Common myeloid progenitor, CD34-positive (primary cell): ENCODE data around the gene THAP9.

Experiments
- CTCF ChIA-PET: fragments of 350-600 bp; sonication (Branson Sonifier 250); formaldehyde crosslinking; loops from one replicate; lab custom pipeline; 2021; ENCODE audit warnings: antibody characterized with exemption; lab: Charles Lee
- POLR2A ChIA-PET: fragments of 350-600 bp; sonication (Branson Sonifier 250); formaldehyde crosslinking; loops from one replicate; lab custom pipeline; 2021; ENCODE audit warnings: antibody characterized with exemption; lab: Charles Lee
- DNase-seq, 3 donors: peaks; one replicate each; pipeline versions ENCODE4 v3.0.0 to v3.0.0-alpha.2; 2013
- H3K27ac ChIP-seq, 2 experiments: 1 replicate in 1 of 2; 2 replicates in 1 of 2; pipeline ENCODE4 v1.7.0; 2013; ENCODE audit warnings: inconsistent platforms in 2 of 2, low read length in 2 of 2, mild to moderate bottlenecking in 2 of 2, low read depth in 1 of 2, moderate library complexity in 1 of 2; ENCODE audit not compliant: severe bottlenecking in 2 of 2, insufficient read depth in 1 of 2, poor library complexity in 1 of 2
- H3K27me3 ChIP-seq, 5 experiments: replicated peaks in 2 of 5; 1 replicate in 3 of 5; 2 replicates in 2 of 5; pipeline versions ENCODE4 v1.6.1 to v1.7.0; 2013; ENCODE audit warnings: low read length in 4 of 5, mild to moderate bottlenecking in 2 of 5, moderate library complexity in 2 of 5, inconsistent platforms in 1 of 5; ENCODE audit not compliant: insufficient read depth in 5 of 5, control insufficient read depth in 4 of 5
- H3K36me3 ChIP-seq, 4 experiments: 1 replicate in 2 of 4; 2 replicates in 2 of 4; pipeline versions ENCODE4 v1.6.1 to v1.7.0; 2013; ENCODE audit warnings: low read length in 3 of 4, control low read depth in 1 of 4, mild to moderate bottlenecking in 1 of 4; ENCODE audit not compliant: control insufficient read depth in 4 of 4, insufficient read depth in 4 of 4
- H3K4me1 ChIP-seq, 4 experiments: 1 replicate in 3 of 4; 2 replicates in 1 of 4; pipeline versions ENCODE4 v1.6.1 to v1.7.1; 2013; ENCODE audit warnings: low read length in 3 of 4, mild to moderate bottlenecking in 3 of 4, control low read depth in 1 of 4, inconsistent platforms in 1 of 4, moderate library complexity in 1 of 4; ENCODE audit not compliant: control insufficient read depth in 4 of 4, insufficient read depth in 4 of 4; ENCODE audit errors: control extremely low read depth in 1 of 4
- H3K4me3 ChIP-seq, 7 experiments: 1 replicate in 4 of 7; 2 replicates in 3 of 7; pipeline versions ENCODE4 v1.5.1 to v1.7.0; 2013; ENCODE audit warnings: mild to moderate bottlenecking in 7 of 7, low read length in 6 of 7, moderate library complexity in 6 of 7, inconsistent platforms in 2 of 7, low read depth in 2 of 7, control low read depth in 1 of 7; ENCODE audit not compliant: insufficient read depth in 4 of 7, control insufficient read depth in 1 of 7; ENCODE audit errors: extremely low read depth in 1 of 7
- H3K9me3 ChIP-seq, 5 experiments: 1 replicate in 4 of 5; 2 replicates in 1 of 5; pipeline versions ENCODE4 v1.6.1 to v1.7.1; 2013; ENCODE audit warnings: low read length in 4 of 5, mild to moderate bottlenecking in 2 of 5, inconsistent platforms in 1 of 5, low read depth in 1 of 5, moderate library complexity in 1 of 5; ENCODE audit not compliant: control insufficient read depth in 4 of 5, insufficient read depth in 2 of 5; ENCODE audit errors: control extremely low read depth in 1 of 5
- WGBS: methylation state at CpG from one replicate; pipeline ENCODE4 v1.1.5; 2013; ENCODE audit not compliant: insufficient coverage; 5-methylcytosine and 5-hydroxymethylcytosine counted together

Gene THAP9

GRCh38 chr4:82918091-82918490 lies 17.6 kb downstream of the THAP9 start:
- 98% methylated on average over 7 of the region's 7 CpGs for WGBS
- ChIA-PET CTCF (interaction anchor here (1.8 kb wide), 1 partner anchor 12 kb away, joined by 5 read pairs; no protein-coding TSS in a partner anchor), POLR2A (no interaction called here)
- peaks cover 7 to 15% (median 9%) of the 10 kb centered on the region in 4 experiments for H3K36me3 ChIP-seq
- no peak for DNase-seq
- no peaks in the 10 kb centered on the region for H3K4me1 ChIP-seq
- H3K9me3 ChIP-seq = no peaks in the 10 kb centered on the region
- no peak overlapping the region for H3K27ac ChIP-seq
- no peak overlapping the region for H3K4me3 ChIP-seq
- no peaks in the 10 kb centered on the region for H3K27me3 ChIP-seq

DNA sequence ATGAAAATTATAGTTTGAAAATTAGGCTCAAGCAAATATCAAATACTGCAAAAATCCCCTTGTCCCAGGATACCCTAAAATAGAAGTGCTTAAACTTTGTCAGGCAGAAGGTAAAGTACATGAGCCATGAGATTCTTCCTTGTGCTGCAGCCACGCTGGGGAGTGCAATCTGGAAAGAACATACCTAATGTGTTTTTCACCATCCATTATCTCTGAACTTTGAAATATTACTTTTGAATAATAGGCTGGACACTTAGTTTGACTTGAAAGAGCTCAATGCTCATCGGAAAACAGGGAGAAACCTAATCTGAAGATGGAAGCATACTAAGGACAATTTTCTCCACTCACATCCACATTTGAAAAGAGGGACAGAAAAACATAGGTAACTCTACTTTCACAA lies 18.9 kb downstream of the THAP9 start:
- DNase-seq = no peak
- ChIA-PET CTCF (no interaction called here), POLR2A (no interaction called here)
- Histone ChIP-seq H3K36me3 (peaks cover 5 to 15% (median 8%) of the 10 kb centered on the region in 4 experiments), H3K27me3 (no peaks in the 10 kb centered on the region), H3K4me3 (no peak overlapping the region), H3K4me1 (no peaks in the 10 kb centered on the region), H3K9me3 (no peaks in the 10 kb centered on the region), H3K27ac (no peak overlapping the region)
- no CpG with 5 or more reads among the region's 2 CpGs for WGBS

GRCh38 chr4:82921795-82922194 lies 21.3 kb downstream of the THAP9 start:
- POLR2A ChIA-PET = no interaction called here
- Histone ChIP-seq H3K9me3 (no peaks in the 10 kb centered on the region), H3K4me1 (no peaks in the 10 kb centered on the region), H3K27me3 (no peaks in the 10 kb centered on the region), H3K4me3 (no peak overlapping the region), H3K27ac (no peak overlapping the region), H3K36me3 (peaks cover 4 to 21% (median 6%) of the 10 kb centered on the region in 4 experiments)
- no peak for DNase-seq
- CTCF ChIA-PET = interaction anchor here (0.7 to 1.3 kb wide), 2 partner anchors 9 to 46 kb away, joined by 4 to 6 read pairs; no protein-coding TSS in a partner anchor

GRCh38 chr4:82930848-82931755 lies 30.6 kb downstream of the THAP9 start:
- POLR2A ChIA-PET = no interaction called here
- WGBS = 100% methylated on average over 2 of the region's 5 CpGs
- peaks cover 13 to 46% (median 28%) of the 10 kb centered on the region in 4 experiments for H3K36me3 ChIP-seq
- H3K27me3 ChIP-seq = no peaks in the 10 kb centered on the region
- CTCF ChIA-PET = interaction anchor here (1.7 to 2.3 kb wide), 2 partner anchors 10 to 29 kb away, joined by 4 to 6 read pairs; no protein-coding TSS in a partner anchor
- no peak overlapping the region for H3K27ac ChIP-seq
- DNase-seq = no peak
- no peaks in the 10 kb centered on the region for H3K4me1 ChIP-seq
- no peaks in the 10 kb centered on the region for H3K9me3 ChIP-seq
- H3K4me3 ChIP-seq = no peak overlapping the region

DNA sequence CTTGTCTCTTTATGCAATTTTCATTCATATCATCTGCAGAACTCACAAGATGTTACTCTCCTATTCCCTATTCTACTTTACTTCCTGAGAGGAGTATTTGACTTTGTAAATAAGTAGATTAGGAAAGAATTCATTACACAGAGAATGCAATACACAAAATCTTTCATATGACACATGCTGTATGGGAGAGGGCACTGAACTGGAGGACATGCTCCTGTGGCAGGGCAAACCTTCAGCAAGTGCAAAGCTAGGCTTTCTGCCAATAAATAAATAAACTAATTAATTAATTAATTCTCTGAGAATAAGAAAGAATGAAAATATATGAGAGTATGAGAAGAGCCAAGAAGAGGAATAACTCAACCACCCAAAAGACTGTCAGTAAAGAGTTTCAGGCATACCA lies 33.9 kb downstream of the THAP9 start:
- H3K27ac ChIP-seq = no peak overlapping the region
- no peaks in the 10 kb centered on the region for H3K9me3 ChIP-seq
- H3K4me3 ChIP-seq = no peak overlapping the region
- H3K27me3 ChIP-seq = no peaks in the 10 kb centered on the region
- H3K36me3 ChIP-seq = peaks cover 19 to 61% (median 35%) of the 10 kb centered on the region in 4 experiments
- no peak for DNase-seq
- ChIA-PET POLR2A (no interaction called here), CTCF (no interaction called here)
- H3K4me1 ChIP-seq = no peaks in the 10 kb centered on the region

GRCh38 chr4:82939414-82939813 lies 38.9 kb downstream of the THAP9 start:
- Histone ChIP-seq H3K4me3 (no peak overlapping the region), H3K27ac (no peak overlapping the region), H3K4me1 (no peaks in the 10 kb centered on the region), H3K36me3 (peaks cover 21 to 65% (median 38%) of the 10 kb centered on the region in 4 experiments), H3K9me3 (no peaks in the 10 kb centered on the region), H3K27me3 (no peaks in the 10 kb centered on the region)
- ChIA-PET POLR2A (no interaction called here), CTCF (interaction anchor here (1.0 to 2.0 kb wide), 3 partner anchors 16 to 19 kb away, joined by 3 to 4 read pairs (median 4); no protein-coding TSS in a partner anchor)
- no peak for DNase-seq
- WGBS = no CpG with 5 or more reads among the region's 2 CpGs

DNA sequence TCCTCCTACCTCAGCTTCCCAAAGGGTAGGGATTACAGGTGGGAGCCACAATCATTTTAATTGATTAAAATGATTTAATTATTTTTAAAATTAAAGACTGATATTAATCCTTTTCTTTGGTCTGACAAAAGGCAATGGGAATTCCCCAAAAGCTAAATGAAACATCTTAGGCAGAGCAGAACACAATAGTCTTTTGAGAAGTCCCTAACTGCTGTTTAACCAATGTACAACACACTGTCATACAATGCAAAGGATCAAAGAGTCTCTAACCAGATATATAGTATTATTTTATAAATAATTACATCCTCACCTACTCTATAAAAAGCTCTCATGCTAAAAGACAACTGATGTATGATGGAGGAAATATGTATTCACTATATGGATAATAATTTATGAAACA lies 47.0 kb downstream of the THAP9 start:
- POLR2A ChIA-PET = no interaction called here
- Histone ChIP-seq H3K4me1 (no peaks in the 10 kb centered on the region), H3K9me3 (no peaks in the 10 kb centered on the region), H3K27ac (no peak overlapping the region), H3K27me3 (no peaks in the 10 kb centered on the region), H3K36me3 (peaks cover 9 to 13% (median 12%) of the 10 kb centered on the region in 4 experiments), H3K4me3 (no peak overlapping the region)
- no peak for DNase-seq
- CTCF ChIA-PET = interaction anchor here (0.8 kb wide), 1 partner anchor 13 kb away, joined by 4 read pairs; no protein-coding TSS in a partner anchor
